ENCODE data around the gene BAHD1.
A peak's percentile ranks its signal among the peaks of the same experiment; 100 is the strongest.

DNA sequence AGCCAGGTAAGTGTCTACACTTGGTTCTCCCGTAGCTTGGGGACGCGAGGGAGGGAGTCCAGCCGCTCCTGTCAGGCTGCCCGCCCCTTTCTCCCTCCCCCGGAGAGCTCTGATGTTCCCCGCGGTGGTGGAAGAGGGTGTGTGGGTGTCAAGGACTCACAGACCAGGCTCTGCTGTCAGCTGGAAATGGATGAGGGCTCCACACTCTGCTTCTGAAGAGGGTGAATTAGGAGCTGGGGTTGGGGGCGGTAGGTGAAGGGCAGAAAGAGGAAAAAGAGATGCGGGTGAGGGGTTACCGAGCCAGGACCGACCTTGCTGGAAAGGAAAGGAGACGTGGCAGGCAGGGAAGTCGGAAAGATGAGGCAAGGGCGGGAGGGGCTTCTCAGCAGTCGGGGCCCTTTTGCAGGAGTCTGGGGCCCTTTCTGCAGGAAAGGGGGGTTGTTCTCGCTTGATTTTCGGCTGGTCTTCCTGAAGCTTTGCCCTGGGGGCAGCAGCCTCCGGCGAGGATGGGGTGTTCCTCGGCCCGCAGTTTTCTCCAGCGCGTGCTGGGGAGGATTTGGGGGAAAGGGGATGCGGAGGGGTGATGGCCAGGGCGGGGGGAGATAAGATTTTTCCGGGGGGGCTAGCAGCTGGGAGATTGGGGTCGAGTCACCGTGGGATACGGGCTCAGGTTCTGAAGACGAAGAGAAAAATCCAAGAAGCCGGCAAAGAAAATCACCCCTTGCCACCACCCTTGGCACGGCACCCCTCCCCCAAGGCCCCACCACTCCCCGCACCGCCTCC lies 602 bp upstream of the BAHD1 start:
- peak in 1 of 2 donors; percentile 30 for TF ChIP-seq POLR2A (IDR thresholded peaks at IDR 0.05)
- TF ChIP-seq, protein P1, sequence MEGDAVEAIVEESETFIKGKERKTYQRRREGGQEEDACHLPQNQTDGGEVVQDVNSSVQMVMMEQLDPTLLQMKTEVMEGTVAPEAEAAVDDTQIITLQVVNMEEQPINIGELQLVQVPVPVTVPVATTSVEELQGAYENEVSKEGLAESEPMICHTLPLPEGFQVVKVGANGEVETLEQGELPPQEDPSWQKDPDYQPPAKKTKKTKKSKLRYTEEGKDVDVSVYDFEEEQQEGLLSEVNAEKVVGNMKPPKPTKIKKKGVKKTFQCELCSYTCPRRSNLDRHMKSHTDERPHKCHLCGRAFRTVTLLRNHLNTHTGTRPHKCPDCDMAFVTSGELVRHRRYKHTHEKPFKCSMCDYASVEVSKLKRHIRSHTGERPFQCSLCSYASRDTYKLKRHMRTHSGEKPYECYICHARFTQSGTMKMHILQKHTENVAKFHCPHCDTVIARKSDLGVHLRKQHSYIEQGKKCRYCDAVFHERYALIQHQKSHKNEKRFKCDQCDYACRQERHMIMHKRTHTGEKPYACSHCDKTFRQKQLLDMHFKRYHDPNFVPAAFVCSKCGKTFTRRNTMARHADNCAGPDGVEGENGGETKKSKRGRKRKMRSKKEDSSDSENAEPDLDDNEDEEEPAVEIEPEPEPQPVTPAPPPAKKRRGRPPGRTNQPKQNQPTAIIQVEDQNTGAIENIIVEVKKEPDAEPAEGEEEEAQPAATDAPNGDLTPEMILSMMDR (IDR thresholded peaks at IDR 0.05), result no peak

Data from adrenal gland (tissue), 5 donors.